ENCODE measurements around the gene NRN1L.

The NRN1L gene

GRCh38 chr16:67841816-67842508 lies 42.7 kb upstream of the NRN1L start, which contains the start of gene THAP11:
TSS of gene THAP11 (plus strand) at chr16:67842320. CDS start at chr16:67842555, 235 bp downstream.
- Histone ChIP-seq H3K36me3 (ENCODE audit: control insufficient read depth, low read length) (peaks cover 13% of the 10 kb centered on the region), H3K79me2 (ENCODE audit: control insufficient read depth, low read length) (peaks cover 40% of the 10 kb centered on the region), H3K4me3 (ENCODE audit: low read length) (peak within 1 kb of the TSS; percentile 95), H3F3A (ENCODE audit: control insufficient read depth, insufficient read depth) (peaks cover 7% of the 10 kb centered on the region; the same call in 1 of the 2 replicates), H3K9me2 (replicated peaks; ENCODE audit: control insufficient read depth, low read length) (no peaks in the 10 kb centered on the region), H3K4me2 (ENCODE audit: low read length) (peak within 1 kb of the TSS; percentile 78), H3K27ac (ENCODE audit: low read depth, low read length) (peak within 1 kb of the TSS; percentile 81), H3K9me3 (ENCODE audit: control insufficient read depth, insufficient read depth, low read length) (no peaks in the 10 kb centered on the region), H4K20me1 (ENCODE audit: control insufficient read depth, insufficient read depth, low read depth, low read length) (peaks cover 7% of the 10 kb centered on the region; the same call in 1 of the 2 replicates), H3K4me1 (ENCODE audit: control insufficient read depth, low read length) (peaks cover 37% of the 10 kb centered on the region), H3K27me3 (ENCODE audit: control insufficient read depth, low read length) (no peaks in the 10 kb centered on the region)
- TF ChIP-seq EZH2phosphoT487 (IDR thresholded peaks at IDR 0.05; ENCODE audit: borderline replicate concordance, low read length) = no peak
- peak; percentile 69 for TF ChIP-seq CTCF (IDR thresholded peaks at IDR 0.05; ENCODE audit: low read depth, low read length, poor library complexity, severe bottlenecking)

- Histone ChIP-seq H3K4me1 (ENCODE audit: control insufficient read depth, low read length) (peaks cover 37% of the 10 kb centered on the region), H3K79me2 (ENCODE audit: control insufficient read depth, low read length) (peaks cover 48% of the 10 kb centered on the region), H3K9me3 (ENCODE audit: control insufficient read depth, insufficient read depth, low read length) (no peaks in the 10 kb centered on the region), H3K4me2 (ENCODE audit: low read length) (peak overlapping the region; percentile 78), H3K4me3 (ENCODE audit: low read length) (peak overlapping the region; percentile 95), H3K9me2 (replicated peaks; ENCODE audit: control insufficient read depth, low read length) (no peaks in the 10 kb centered on the region), H3K36me3 (ENCODE audit: control insufficient read depth, low read length) (peaks cover 15% of the 10 kb centered on the region), H3F3A (ENCODE audit: control insufficient read depth, insufficient read depth) (peaks cover 7% of the 10 kb centered on the region; the same call in 1 of the 2 replicates), H4K20me1 (ENCODE audit: control insufficient read depth, insufficient read depth, low read depth, low read length) (peaks cover 7% of the 10 kb centered on the region), H3K27ac (ENCODE audit: low read depth, low read length) (peak overlapping the region; percentile 81), H3K27me3 (ENCODE audit: control insufficient read depth, low read length) (no peaks in the 10 kb centered on the region)
- TF ChIP-seq CTCF (IDR thresholded peaks at IDR 0.05; ENCODE audit: low read depth, low read length, poor library complexity, severe bottlenecking) (peak; percentile 54), EZH2phosphoT487 (IDR thresholded peaks at IDR 0.05; ENCODE audit: borderline replicate concordance, low read length) (no peak)
Measured at GRCh38 chr16:67842509-67843342, 42.0 kb upstream of the NRN1L start.

GRCh38 chr16:67843343-67843765 lies 41.3 kb upstream of the NRN1L start:
- Histone ChIP-seq H3K4me3 (ENCODE audit: low read length) (peak overlapping the region; percentile 95), H4K20me1 (ENCODE audit: control insufficient read depth, insufficient read depth, low read depth, low read length) (peaks cover 7% of the 10 kb centered on the region), H3K36me3 (ENCODE audit: control insufficient read depth, low read length) (peaks cover 15% of the 10 kb centered on the region), H3K27ac (ENCODE audit: low read depth, low read length) (peak overlapping the region; percentile 81; the same call in 1 of the 2 replicates), H3F3A (ENCODE audit: control insufficient read depth, insufficient read depth) (peaks cover 7% of the 10 kb centered on the region; the same call in 1 of the 2 replicates), H3K79me2 (ENCODE audit: control insufficient read depth, low read length) (peaks cover 54% of the 10 kb centered on the region), H3K27me3 (ENCODE audit: control insufficient read depth, low read length) (no peaks in the 10 kb centered on the region), H3K9me2 (replicated peaks; ENCODE audit: control insufficient read depth, low read length) (no peaks in the 10 kb centered on the region), H3K9me3 (ENCODE audit: control insufficient read depth, insufficient read depth, low read length) (no peaks in the 10 kb centered on the region), H3K4me2 (ENCODE audit: low read length) (peak overlapping the region; percentile 78), H3K4me1 (ENCODE audit: control insufficient read depth, low read length) (peaks cover 43% of the 10 kb centered on the region)
- TF ChIP-seq EZH2phosphoT487 (IDR thresholded peaks at IDR 0.05; ENCODE audit: borderline replicate concordance, low read length) (no peak), CTCF (IDR thresholded peaks at IDR 0.05; ENCODE audit: low read depth, low read length, poor library complexity, severe bottlenecking) (no peak)

Measured in DOHH2 (cell line).